ENCODE results near the gene RYR2. TPM values are rescaled to one million over a fixed set of nuclear protein-coding genes. Genes with fewer than 3 reads are reported as not detected.

RYR2 gene
- total and polyA plus RNA-seq, 9 of the 15 experiments (the other 6 are each of a cell fraction or from before 2014, with no cell fraction given), result 0.03 to 0.42 (median 0.14) TPM

DNA sequence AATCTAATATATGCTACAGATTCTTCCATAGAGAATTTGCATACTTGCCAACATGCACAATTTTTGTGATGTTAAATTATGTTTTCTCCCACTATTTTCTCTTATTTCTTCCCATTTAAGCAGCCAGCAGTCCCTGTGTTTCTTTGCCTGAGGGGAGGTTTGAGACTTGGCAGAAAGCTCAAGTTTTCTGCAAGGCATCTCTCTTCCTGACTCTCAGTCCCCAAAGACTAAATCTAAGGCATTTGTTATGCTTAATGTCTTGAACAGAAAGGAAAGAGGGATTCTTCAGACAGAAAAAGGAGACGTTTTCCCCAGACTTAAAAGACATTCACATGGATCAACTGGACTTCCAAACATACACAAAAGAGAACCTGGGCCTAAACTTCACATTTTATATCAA, 354.4 kb downstream of the RYR2 start:
- no TSS peak for BruUV-seq (replicated peaks)
- H3K4me2 ChIP-seq (ENCODE audit: insufficient read depth, low read length), result no peak overlapping the region
- no peak overlapping the region for H3K27ac ChIP-seq (ENCODE audit: extremely low read depth, low read depth, low read length)
- ChIA-PET CTCF (ENCODE audit: low intra/inter-chr PET ratio) (interaction anchor here (0.6 kb wide), 1 partner anchor 13 kb away, joined by 3 read pairs; no protein-coding TSS in a partner anchor), POLR2A (no interaction called here)
- H2AFZ ChIP-seq (ENCODE audit: low read depth, low read length), result no peak overlapping the region
- 0% methylated on average over 1 of the region's 1 CpG for WGBS (ENCODE audit: insufficient coverage, low coverage, missing lambda C conversion rate)
- TF ChIP-seq NR2C1 (IDR thresholded peaks at IDR 0.05), result no peak
- no peak for TF ChIP-seq NR2C1 (tag; IDR thresholded peaks at IDR 0.05)
- TF ChIP-seq ZNF133 (CRISPR knock-in tag; IDR thresholded peaks at IDR 0.05), result no peak
- TF ChIP-seq CHCHD3 (CRISPR knock-in tag; IDR thresholded peaks at IDR 0.05), result no peak
- no peak for TF ChIP-seq ZNF197 (CRISPR knock-in tag; IDR thresholded peaks at IDR 0.05; ENCODE audit: low read depth)
- TF ChIP-seq SMAD1 (IDR thresholded peaks at IDR 0.05; ENCODE audit: low read depth, low read length, partially characterized antibody), result no peak
- TF ChIP-seq, protein P1, sequence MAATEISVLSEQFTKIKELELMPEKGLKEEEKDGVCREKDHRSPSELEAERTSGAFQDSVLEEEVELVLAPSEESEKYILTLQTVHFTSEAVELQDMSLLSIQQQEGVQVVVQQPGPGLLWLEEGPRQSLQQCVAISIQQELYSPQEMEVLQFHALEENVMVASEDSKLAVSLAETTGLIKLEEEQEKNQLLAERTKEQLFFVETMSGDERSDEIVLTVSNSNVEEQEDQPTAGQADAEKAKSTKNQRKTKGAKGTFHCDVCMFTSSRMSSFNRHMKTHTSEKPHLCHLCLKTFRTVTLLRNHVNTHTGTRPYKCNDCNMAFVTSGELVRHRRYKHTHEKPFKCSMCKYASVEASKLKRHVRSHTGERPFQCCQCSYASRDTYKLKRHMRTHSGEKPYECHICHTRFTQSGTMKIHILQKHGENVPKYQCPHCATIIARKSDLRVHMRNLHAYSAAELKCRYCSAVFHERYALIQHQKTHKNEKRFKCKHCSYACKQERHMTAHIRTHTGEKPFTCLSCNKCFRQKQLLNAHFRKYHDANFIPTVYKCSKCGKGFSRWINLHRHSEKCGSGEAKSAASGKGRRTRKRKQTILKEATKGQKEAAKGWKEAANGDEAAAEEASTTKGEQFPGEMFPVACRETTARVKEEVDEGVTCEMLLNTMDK (IDR thresholded peaks at IDR 0.05; ENCODE audit: borderline replicate concordance, insufficient read depth, low read depth, low read length, poor library complexity, severe bottlenecking), result no peak
- TF ChIP-seq TBP (optimal IDR thresholded peaks at IDR 0.05; ENCODE audit: low read depth, low read length), result no peak
- TF ChIP-seq NEUROD1 (IDR thresholded peaks at IDR 0.05; ENCODE audit: borderline replicate concordance, low read depth, low read length, partially characterized antibody), result no peak
- TF ChIP-seq CHD2 (IDR thresholded peaks at IDR 0.05; ENCODE audit: low read depth, low read length), result no peak
- no peak for TF ChIP-seq ZNF717 (CRISPR knock-in tag; IDR thresholded peaks at IDR 0.05)
- TF ChIP-seq, protein P2, sequence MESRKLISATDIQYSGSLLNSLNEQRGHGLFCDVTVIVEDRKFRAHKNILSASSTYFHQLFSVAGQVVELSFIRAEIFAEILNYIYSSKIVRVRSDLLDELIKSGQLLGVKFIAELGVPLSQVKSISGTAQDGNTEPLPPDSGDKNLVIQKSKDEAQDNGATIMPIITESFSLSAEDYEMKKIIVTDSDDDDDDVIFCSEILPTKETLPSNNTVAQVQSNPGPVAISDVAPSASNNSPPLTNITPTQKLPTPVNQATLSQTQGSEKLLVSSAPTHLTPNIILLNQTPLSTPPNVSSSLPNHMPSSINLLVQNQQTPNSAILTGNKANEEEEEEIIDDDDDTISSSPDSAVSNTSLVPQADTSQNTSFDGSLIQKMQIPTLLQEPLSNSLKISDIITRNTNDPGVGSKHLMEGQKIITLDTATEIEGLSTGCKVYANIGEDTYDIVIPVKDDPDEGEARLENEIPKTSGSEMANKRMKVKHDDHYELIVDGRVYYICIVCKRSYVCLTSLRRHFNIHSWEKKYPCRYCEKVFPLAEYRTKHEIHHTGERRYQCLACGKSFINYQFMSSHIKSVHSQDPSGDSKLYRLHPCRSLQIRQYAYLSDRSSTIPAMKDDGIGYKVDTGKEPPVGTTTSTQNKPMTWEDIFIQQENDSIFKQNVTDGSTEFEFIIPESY (CRISPR knock-in tag; IDR thresholded peaks at IDR 0.05), result no peak
- no peak for TF ChIP-seq ZNF584 (CRISPR knock-in tag; IDR thresholded peaks at IDR 0.05; ENCODE audit: low read depth)
- TF ChIP-seq, protein P3, sequence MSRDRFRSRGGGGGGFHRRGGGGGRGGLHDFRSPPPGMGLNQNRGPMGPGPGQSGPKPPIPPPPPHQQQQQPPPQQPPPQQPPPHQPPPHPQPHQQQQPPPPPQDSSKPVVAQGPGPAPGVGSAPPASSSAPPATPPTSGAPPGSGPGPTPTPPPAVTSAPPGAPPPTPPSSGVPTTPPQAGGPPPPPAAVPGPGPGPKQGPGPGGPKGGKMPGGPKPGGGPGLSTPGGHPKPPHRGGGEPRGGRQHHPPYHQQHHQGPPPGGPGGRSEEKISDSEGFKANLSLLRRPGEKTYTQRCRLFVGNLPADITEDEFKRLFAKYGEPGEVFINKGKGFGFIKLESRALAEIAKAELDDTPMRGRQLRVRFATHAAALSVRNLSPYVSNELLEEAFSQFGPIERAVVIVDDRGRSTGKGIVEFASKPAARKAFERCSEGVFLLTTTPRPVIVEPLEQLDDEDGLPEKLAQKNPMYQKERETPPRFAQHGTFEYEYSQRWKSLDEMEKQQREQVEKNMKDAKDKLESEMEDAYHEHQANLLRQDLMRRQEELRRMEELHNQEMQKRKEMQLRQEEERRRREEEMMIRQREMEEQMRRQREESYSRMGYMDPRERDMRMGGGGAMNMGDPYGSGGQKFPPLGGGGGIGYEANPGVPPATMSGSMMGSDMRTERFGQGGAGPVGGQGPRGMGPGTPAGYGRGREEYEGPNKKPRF (IDR thresholded peaks at IDR 0.05; ENCODE audit: low read depth, low read length), result no peak
- TF ChIP-seq ZFP30 (CRISPR knock-in tag; IDR thresholded peaks at IDR 0.05; ENCODE audit: borderline replicate concordance), result no peak
- no peaks in the 10 kb centered on the region for H3K9me3 ChIP-seq (replicated peaks; ENCODE audit: control insufficient read depth, insufficient read depth, low read depth, low read length)
- no peaks in the 10 kb centered on the region for H3K36me3 ChIP-seq (ENCODE audit: control insufficient read depth, insufficient read depth, low read length)
- no peaks in the 10 kb centered on the region for H3K4me1 ChIP-seq (replicated peaks in 1 of 2; ENCODE audit: control insufficient read depth in 2 of 2, insufficient read depth in 2 of 2, low read length in 2 of 2)
- H3K27me3 ChIP-seq (ENCODE audit: control insufficient read depth in 2 of 2, insufficient read depth in 2 of 2, low read length in 2 of 2), result no peaks in the 10 kb centered on the region
- no peak overlapping the region for H3K4me3 ChIP-seq
- ATAC-seq, result no peak
- H4K20me1 ChIP-seq (replicated peaks; ENCODE audit: control insufficient read depth, insufficient read depth, low read length), result no peaks in the 10 kb centered on the region
- FAIRE-seq, result no peak
- H3K9ac ChIP-seq (ENCODE audit: insufficient read depth in 1 of 2, low read depth in 2 of 2, low read length in 2 of 2), result no peak overlapping the region
- DNase-seq (ENCODE audit: extremely low read depth in 1 of 4, low spot score in 3 of 4), result no peak
- no peaks in the 10 kb centered on the region for H3K9me1 ChIP-seq (ENCODE audit: control insufficient read depth, insufficient read depth, low read length)
- H3K79me2 ChIP-seq (ENCODE audit: control insufficient read depth, insufficient read depth, low read length), result no peaks in the 10 kb centered on the region
- intact Hi-C loops (cut with micrococcal nuclease) (no loop called here), in situ Hi-C loops (cut with MboI) (loop anchor here (25.0 kb wide), 3 partner anchors 659 to 1284 kb away; no protein-coding TSS in a partner anchor)
